Hepatocyte (in vitro differentiated cells): ENCODE results near the gene NCAPG2.

Source experiments
- EZH2 ChIP-seq: fragments of 200-600 bp; sonication (generic); IDR thresholded peaks from 2 replicates; pipeline ENCODE4 v1.6.1; 2016; ENCODE audit warnings: antibody characterized with exemption, mild to moderate bottlenecking, borderline replicate concordance
- TF ChIP-seq, protein P1 (sequence below): fragments of 200-600 bp; sonication (generic); IDR thresholded peaks from 2 replicates; pipeline ENCODE4 v1.5.1; 2016; ENCODE audit warnings: antibody characterized with exemption, mild to moderate bottlenecking; ENCODE audit not compliant: poor library complexity

DNA sequence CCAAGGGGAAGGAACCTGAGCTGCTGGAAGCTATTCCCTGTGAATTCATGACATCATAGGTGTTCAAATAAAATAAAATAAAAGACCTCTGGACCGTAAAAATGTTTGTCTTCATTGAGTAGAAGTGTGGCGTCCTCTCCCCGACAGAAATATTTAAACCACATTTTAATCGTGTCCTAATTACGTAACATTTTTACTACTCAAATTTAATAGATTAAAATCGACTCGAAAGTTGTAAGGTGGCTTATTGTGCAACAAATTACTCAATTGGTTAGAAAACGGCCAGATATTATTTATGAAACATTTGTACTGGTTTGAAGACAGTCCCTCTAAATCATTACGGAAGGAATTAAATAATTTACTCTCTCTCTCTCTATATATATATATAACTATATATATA lies 15.5 kb upstream of the NCAPG2 start:
- TF ChIP-seq, protein P1, sequence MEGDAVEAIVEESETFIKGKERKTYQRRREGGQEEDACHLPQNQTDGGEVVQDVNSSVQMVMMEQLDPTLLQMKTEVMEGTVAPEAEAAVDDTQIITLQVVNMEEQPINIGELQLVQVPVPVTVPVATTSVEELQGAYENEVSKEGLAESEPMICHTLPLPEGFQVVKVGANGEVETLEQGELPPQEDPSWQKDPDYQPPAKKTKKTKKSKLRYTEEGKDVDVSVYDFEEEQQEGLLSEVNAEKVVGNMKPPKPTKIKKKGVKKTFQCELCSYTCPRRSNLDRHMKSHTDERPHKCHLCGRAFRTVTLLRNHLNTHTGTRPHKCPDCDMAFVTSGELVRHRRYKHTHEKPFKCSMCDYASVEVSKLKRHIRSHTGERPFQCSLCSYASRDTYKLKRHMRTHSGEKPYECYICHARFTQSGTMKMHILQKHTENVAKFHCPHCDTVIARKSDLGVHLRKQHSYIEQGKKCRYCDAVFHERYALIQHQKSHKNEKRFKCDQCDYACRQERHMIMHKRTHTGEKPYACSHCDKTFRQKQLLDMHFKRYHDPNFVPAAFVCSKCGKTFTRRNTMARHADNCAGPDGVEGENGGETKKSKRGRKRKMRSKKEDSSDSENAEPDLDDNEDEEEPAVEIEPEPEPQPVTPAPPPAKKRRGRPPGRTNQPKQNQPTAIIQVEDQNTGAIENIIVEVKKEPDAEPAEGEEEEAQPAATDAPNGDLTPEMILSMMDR = no peak
- no peak for TF ChIP-seq EZH2
